Liver (tissue), 9 donors: ENCODE measurements around the gene SOX2. TPM values are rescaled to one million over a fixed set of nuclear protein-coding genes. Genes with fewer than 3 reads are reported as not detected.

Experiments
- DNase-seq: peaks from one replicate; pipeline ENCODE4 v3.0.0-alpha.2; 2017; ENCODE audit warnings: low spot score
- H3K27ac ChIP-seq, 2 donors: one replicate each; pipeline ENCODE4 v1.7.0; 2013; ENCODE audit warnings: inconsistent platforms in 2 of 2, low read length in 2 of 2, control low read depth in 1 of 2, low read depth in 1 of 2, mild to moderate bottlenecking in 1 of 2
- H3K27me3 ChIP-seq, 4 donors: one replicate each; pipeline versions ENCODE4 v1.6.1 to v1.7.0; 2013; ENCODE audit warnings: low read length in 3 of 4, inconsistent platforms in 1 of 4, mild to moderate bottlenecking in 1 of 4, moderate library complexity in 1 of 4; ENCODE audit not compliant: control insufficient read depth in 4 of 4, insufficient read depth in 4 of 4
- H3K36me3 ChIP-seq, 4 donors: one replicate each; pipeline versions ENCODE4 v1.6.1 to v1.7.0; 2013; ENCODE audit warnings: low read length in 3 of 4, mild to moderate bottlenecking in 3 of 4, low read depth in 1 of 4, moderate library complexity in 1 of 4; ENCODE audit not compliant: control insufficient read depth in 4 of 4, insufficient read depth in 3 of 4
- H3K4me1 ChIP-seq, 4 donors: one replicate each; pipeline versions ENCODE4 v1.6.1 to v1.7.0; 2013; ENCODE audit warnings: low read length in 3 of 4, mild to moderate bottlenecking in 3 of 4, moderate library complexity in 1 of 4; ENCODE audit not compliant: control insufficient read depth in 4 of 4, insufficient read depth in 4 of 4
- H3K4me3 ChIP-seq, 3 donors: one replicate each; pipeline versions ENCODE4 v1.6.1 to v1.7.0; 2013; ENCODE audit warnings: low read length in 3 of 3, control low read depth in 1 of 3, low read depth in 1 of 3, mild to moderate bottlenecking in 1 of 3
- H3K9ac ChIP-seq, 2 donors: one replicate each; pipeline ENCODE4 v1.7.0; 2013; ENCODE audit warnings: low read length in 2 of 2, mild to moderate bottlenecking in 2 of 2, moderate library complexity in 2 of 2, control low read depth in 1 of 2, low read depth in 1 of 2
- H3K9me3 ChIP-seq, 4 donors: one replicate each; pipeline versions ENCODE4 v1.6.1 to v1.7.0; 2013; ENCODE audit warnings: low read length in 3 of 4; ENCODE audit not compliant: control insufficient read depth in 4 of 4
- CTCF ChIP-seq: fragments of 150-350 bp; IDR thresholded peaks from 2 replicates; pipeline ENCODE4 v1.5.1; 2017; ENCODE audit warnings: improper control_type of control experiment, low read depth, low read length; ENCODE audit not compliant: missing input control
- FOXA1 ChIP-seq: IDR thresholded peaks from 2 replicates; pipeline ENCODE4 v1.6.1; 2016; ENCODE audit warnings: antibody characterized with exemption
- HNF4A ChIP-seq, 2 donors: conservative IDR thresholded peaks; 2 replicates each; pipeline ENCODE4 v1.6.1; 2016; ENCODE audit warnings: antibody characterized with exemption in 2 of 2, mild to moderate bottlenecking in 2 of 2
- HNF4G ChIP-seq: IDR thresholded peaks from 2 replicates; pipeline ENCODE4 v1.6.1; 2016; ENCODE audit warnings: antibody characterized with exemption
- JUND ChIP-seq, 2 donors: IDR thresholded peaks; 2 replicates each; pipeline ENCODE4 v1.6.1; 2016; ENCODE audit warnings: antibody characterized with exemption in 2 of 2
- MAX ChIP-seq: IDR thresholded peaks from 2 replicates; pipeline ENCODE4 v1.6.1; 2016; ENCODE audit warnings: antibody characterized with exemption
- RAD21 ChIP-seq, 2 donors: IDR thresholded peaks; 2 replicates each; pipeline ENCODE4 v1.6.1; 2016; ENCODE audit warnings: antibody characterized with exemption in 2 of 2, mild to moderate bottlenecking in 2 of 2
- REST ChIP-seq: IDR thresholded peaks from 2 replicates; pipeline ENCODE4 v1.6.1; 2016; ENCODE audit warnings: antibody characterized with exemption, mild to moderate bottlenecking
- SP1 ChIP-seq: IDR thresholded peaks from 2 replicates; pipeline ENCODE4 v1.6.1; 2018; ENCODE audit warnings: antibody characterized with exemption, mild to moderate bottlenecking
- TAF1 ChIP-seq: conservative IDR thresholded peaks from 2 replicates; pipeline ENCODE4 v1.6.1; 2016; ENCODE audit warnings: antibody characterized with exemption, mild to moderate bottlenecking
- WGBS: extraction: QIAGEN DNeasy Blood & Tissue Kit; methylation state at CpG from one replicate; pipeline ENCODE4 v1.1.7; 2013; 5-methylcytosine and 5-hydroxymethylcytosine counted together
- polyA plus RNA-seq, 2 donors: library from polyadenylated mRNA; stranded (reverse) in 1 of 2; unstranded in 1 of 2; fragments of 200-250 nt in 1 of 2; fragments of >200 nt in 1 of 2; fragmentation: Nextera tagmentation in 1 of 2; extraction: Ambion mirVana in 1 of 2; gene quantifications; one replicate each; pipeline versions ENCODE4 v1.2.1 to v1.2.3, GENCODE V29; 2013 to 2015
- total RNA-seq, 2 donors: library from RNA; depleted of rRNA; stranded (reverse); fragments of >200 nt; gene quantifications; one replicate each; pipeline ENCODE4 v1.2.3, GENCODE V29; 2014
- donor health status: healthy.
- donor health status: healthy.
- donor health status: healthy.
- donor health status: healthy.
- donor health status: healthy.

SOX2 gene
- total and polyA plus RNA-seq, 4 donors = 0.02 TPM; not detected in 3

GRCh38 chr3:181717549-181718171 lies 5.9 kb downstream of the SOX2 start:
- TF ChIP-seq FOXA1 = no peak
- no peak for TF ChIP-seq HNF4A (conservative IDR thresholded peaks at IDR 0.05)
- TF ChIP-seq RAD21 (IDR thresholded peaks at IDR 0.05) = no peak
- TF ChIP-seq JUND (IDR thresholded peaks at IDR 0.05) = no peak
- no peak for TF ChIP-seq HNF4G
- TF ChIP-seq MAX = no peak
- no peak for TF ChIP-seq REST
- DNase-seq = no peak
- no peak overlapping the region for H3K27ac ChIP-seq

GRCh38 chr3:181718369-181718768 lies 6.6 kb downstream of the SOX2 start:
- H3K4me1 ChIP-seq = peaks cover 0 to 3% (median 0%) of the 10 kb centered on the region in 4 donors
- no peak overlapping the region for H3K27ac ChIP-seq
- no peak for TF ChIP-seq TAF1
- TF ChIP-seq SP1 = no peak
- TF ChIP-seq CTCF = no peak
- H3K27me3 ChIP-seq = peaks cover 8 to 54% (median 25%) of the 10 kb centered on the region in 4 donors
- no peaks in the 10 kb centered on the region for H3K9me3 ChIP-seq
- H3K36me3 ChIP-seq = no peaks in the 10 kb centered on the region
- DNase-seq = no peak
- 36% methylated on average over 3 of the region's 3 CpGs for WGBS
- H3K9ac ChIP-seq = no peak overlapping the region
- H3K4me3 ChIP-seq = no peak overlapping the region

More at GRCh38 chr3:181717549-181718171, 5.9 kb downstream of the SOX2 start:
- Histone ChIP-seq H3K4me1 (peaks cover 2 to 8% (median 3%) of the 10 kb centered on the region in 4 donors), H3K36me3 (no peaks in the 10 kb centered on the region), H3K4me3 (no peak overlapping the region), H3K9ac (no peak overlapping the region), H3K9me3 (peaks cover 0 to 4% (median 0%) of the 10 kb centered on the region in 4 donors), H3K27me3 (peaks cover 8 to 50% (median 27%) of the 10 kb centered on the region in 4 donors)
- 29% methylated on average over 6 of the region's 6 CpGs for WGBS
